Measurements from ENCODE around the gene SAMD4A.

SAMD4A gene

DNA sequence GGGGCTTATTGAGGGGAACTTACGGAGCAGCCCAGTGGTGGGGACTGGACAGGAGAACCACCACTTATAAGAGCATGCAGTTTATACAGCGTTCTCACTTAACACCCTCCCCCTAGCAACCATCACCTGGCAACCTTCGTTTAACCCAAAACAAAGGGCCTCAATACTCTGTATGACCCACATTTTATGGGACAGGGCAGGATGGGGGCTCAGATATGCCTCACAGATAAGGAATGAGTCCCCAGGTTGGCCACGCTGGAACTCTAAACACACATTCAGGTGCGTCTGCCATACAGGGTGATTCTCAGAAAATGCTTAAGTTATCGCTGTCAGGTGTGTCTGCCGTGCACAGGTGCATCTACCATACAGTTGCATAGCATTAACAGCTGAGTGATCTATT lies 236.5 kb downstream of the SAMD4A start:
- TF ChIP-seq, protein P1, sequence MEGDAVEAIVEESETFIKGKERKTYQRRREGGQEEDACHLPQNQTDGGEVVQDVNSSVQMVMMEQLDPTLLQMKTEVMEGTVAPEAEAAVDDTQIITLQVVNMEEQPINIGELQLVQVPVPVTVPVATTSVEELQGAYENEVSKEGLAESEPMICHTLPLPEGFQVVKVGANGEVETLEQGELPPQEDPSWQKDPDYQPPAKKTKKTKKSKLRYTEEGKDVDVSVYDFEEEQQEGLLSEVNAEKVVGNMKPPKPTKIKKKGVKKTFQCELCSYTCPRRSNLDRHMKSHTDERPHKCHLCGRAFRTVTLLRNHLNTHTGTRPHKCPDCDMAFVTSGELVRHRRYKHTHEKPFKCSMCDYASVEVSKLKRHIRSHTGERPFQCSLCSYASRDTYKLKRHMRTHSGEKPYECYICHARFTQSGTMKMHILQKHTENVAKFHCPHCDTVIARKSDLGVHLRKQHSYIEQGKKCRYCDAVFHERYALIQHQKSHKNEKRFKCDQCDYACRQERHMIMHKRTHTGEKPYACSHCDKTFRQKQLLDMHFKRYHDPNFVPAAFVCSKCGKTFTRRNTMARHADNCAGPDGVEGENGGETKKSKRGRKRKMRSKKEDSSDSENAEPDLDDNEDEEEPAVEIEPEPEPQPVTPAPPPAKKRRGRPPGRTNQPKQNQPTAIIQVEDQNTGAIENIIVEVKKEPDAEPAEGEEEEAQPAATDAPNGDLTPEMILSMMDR (IDR thresholded peaks at IDR 0.05; ENCODE audit: low read depth, low read length, missing control alignments): no peak
- H3K4me3 ChIP-seq (ENCODE audit: low read depth, low read length): no peak overlapping the region
- DNase-seq (ENCODE audit: low read depth): no peak

DNA sequence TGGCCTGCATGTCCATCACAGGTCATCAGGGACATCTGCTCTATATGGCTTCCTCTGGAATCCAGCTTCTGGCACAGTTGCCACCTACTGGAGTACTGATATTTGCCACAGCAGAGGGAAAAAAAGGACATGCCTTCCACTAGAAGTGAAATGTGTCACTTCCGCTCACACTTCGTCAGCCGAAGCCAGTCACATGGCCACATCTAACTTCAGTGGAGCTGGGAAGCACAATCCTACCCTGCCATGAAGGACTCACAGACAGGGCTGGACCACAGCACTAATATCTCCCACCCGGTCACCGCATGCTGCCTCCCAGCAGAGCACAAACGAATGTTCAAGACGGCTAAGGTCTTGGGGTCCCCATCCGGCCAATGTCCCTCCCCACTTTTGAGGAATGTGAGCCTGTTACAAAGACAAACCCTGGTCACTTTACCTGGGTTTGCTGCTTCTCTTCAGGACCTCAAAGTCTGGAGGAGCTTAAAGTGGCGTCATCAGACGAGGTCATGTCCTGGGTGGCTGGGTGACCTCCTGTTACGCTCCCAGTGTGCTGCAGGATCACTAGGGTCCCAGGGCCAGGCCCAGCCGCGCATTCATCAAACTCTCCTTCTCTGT lies 237.1 kb downstream of the SAMD4A start:
- TF ChIP-seq, protein P1 (IDR thresholded peaks at IDR 0.05; ENCODE audit: low read depth, low read length, missing control alignments): no peak
- DNase-seq (ENCODE audit: low read depth): no peak

DNA sequence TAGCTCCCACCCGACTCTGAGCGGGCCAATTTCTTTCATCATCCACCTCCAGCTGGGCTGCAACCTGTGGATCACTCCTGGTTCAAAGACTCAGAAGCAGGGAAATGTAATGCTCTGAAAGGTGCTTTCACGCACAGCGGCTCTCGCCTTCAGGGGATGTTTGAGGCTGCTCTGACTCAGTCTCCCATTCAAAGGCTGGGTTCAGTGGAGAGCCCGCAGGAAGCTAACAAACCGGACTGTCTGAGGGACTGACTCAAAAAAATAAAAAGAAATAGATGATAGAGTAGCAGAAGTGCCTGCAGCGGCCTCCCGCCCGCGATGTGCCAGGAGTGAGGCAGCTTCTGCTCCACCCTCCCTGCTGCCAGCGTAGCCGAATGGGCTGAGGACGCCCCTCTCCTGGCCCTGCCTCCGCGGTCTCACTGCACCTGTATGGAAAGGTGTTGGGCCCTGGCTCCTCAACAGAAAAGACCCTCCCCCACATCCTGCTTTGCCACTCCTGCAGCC lies 237.7 kb downstream of the SAMD4A start:
- TF ChIP-seq, protein P1 (IDR thresholded peaks at IDR 0.05; ENCODE audit: low read depth, low read length, missing control alignments): no peak
- H3K4me3 ChIP-seq (ENCODE audit: low read depth, low read length): no peak overlapping the region
- no peak for DNase-seq (ENCODE audit: low read depth)

More for the DNA sequence above, 237.1 kb downstream of the SAMD4A start:
- no peak overlapping the region for H3K4me3 ChIP-seq (ENCODE audit: low read depth, low read length)

DNA sequence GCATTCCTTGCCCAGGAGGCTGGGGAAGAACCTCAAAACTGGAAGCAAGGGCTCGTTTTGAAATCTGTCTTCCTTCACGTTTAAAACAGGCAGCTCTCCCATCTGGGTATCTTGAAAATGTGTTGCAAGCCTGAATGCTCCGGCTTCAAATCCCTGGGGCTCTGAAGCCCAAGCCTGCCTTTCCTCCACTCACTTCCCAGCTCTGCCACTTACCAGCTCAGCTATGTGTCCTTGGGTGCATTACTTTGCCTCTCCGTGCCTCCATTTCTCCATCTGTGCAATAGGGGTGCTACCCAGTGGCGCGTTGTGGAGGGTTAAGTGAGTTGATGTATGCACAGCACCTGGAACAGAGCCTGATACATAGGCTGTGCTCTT lies 238.1 kb downstream of the SAMD4A start:
- H3K4me3 ChIP-seq (ENCODE audit: low read depth, low read length): no peak overlapping the region
- no peak for DNase-seq (ENCODE audit: low read depth)
- TF ChIP-seq, protein P1 (IDR thresholded peaks at IDR 0.05; ENCODE audit: low read depth, low read length, missing control alignments): no peak

DNA sequence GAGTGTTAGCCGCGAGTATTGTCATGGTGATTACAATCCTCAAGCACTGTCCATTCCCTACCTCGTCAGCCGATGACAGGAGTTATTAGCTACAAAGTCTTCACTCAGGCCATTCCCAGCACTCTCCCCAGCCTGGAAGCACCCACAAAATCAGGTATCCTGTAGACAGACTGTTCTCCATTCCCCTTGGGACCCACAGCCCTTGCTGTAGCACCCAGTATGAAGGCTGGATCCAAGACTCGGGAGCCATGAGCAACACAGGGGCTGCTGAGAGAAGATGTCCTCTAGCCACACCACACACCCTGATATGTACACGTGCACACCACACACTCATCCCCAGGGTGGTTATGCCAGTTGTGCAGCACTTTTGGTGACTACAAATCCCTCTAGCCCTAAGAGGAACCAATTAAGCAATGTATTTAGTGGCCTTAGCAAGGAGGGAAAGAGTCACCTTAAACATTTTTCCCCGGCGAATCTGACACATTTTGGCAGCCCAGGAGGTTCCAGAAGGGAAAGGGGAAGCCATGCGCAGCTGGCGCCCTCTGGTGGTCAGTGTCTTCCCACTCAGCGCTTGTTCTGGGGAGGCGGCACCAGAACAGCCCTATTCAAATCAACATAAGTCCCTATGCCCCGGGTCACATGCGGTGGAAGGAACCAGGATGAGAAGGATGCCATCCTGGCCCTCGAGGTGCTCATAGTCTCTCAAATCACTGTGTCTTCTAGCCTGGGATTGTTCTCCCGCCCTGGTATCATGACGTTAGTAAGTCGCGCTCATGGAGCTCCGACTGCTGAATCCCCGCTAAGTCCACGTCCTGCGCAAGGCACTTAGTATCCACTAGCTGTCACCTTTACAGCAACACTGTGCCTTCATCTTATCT lies 238.8 kb downstream of the SAMD4A start:
- peak; percentile 53 for DNase-seq (ENCODE audit: low read depth)
- H3K4me3 ChIP-seq (ENCODE audit: low read depth, low read length): no peak overlapping the region
- TF ChIP-seq, protein P1 (IDR thresholded peaks at IDR 0.05; ENCODE audit: low read depth, low read length, missing control alignments): peak; percentile 98

DNA sequence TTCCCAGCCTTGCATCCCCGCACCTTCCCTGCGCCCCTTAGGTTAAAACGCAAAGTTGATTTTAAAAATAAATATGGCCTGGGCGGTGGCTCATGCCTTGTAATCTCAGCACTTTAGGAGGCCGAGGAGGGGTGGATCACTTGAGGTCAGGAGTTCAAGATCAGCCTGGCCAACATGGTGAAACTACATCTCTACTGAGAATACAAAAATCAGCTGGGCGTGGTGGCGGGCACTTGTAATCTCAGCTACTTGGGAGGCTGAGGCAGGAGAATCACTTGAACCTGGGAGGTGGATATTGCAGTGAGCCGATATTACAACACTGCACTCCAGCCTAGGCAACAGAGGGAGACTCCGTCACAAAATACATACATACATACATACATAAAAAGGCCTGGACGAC lies 239.7 kb downstream of the SAMD4A start:
- no peak for DNase-seq (ENCODE audit: low read depth)
- no peak overlapping the region for H3K4me3 ChIP-seq (ENCODE audit: low read depth, low read length)
- TF ChIP-seq, protein P1 (IDR thresholded peaks at IDR 0.05; ENCODE audit: low read depth, low read length, missing control alignments): no peak
